PC-9 (cell line): ENCODE results near the gene MICAL3.

Source experiments
- CTCF ChIP-seq: fragments of 200-600 bp; sonication (generic); conservative IDR thresholded peaks from 2 replicates; pipeline ENCODE4 v1.6.1; 2017; ENCODE audit warnings: mixed run types, antibody characterized with exemption, mild to moderate bottlenecking, moderate library complexity
- EZH2 ChIP-seq: fragments of 200-600 bp; sonication (generic); IDR thresholded peaks from 2 replicates; pipeline ENCODE4 v1.8.0; 2017; ENCODE audit warnings: antibody characterized with exemption, low read depth

GRCh38 chr22:17925431-17925841 lies 98.9 kb downstream of the MICAL3 start:
- TF ChIP-seq CTCF: no peak
- no peak for TF ChIP-seq EZH2
